NCI-H2196 treated with DMSO at 0.1 percent for 48 hours (cell line): ENCODE measurements around the gene THRAP3.

Experiments used
- DNase-seq: peaks from one replicate; lab custom pipeline; 2025; ENCODE audit not compliant: unreplicated experiment; lab: John Stamatoyannopoulos, UW

Gene THRAP3

DNA sequence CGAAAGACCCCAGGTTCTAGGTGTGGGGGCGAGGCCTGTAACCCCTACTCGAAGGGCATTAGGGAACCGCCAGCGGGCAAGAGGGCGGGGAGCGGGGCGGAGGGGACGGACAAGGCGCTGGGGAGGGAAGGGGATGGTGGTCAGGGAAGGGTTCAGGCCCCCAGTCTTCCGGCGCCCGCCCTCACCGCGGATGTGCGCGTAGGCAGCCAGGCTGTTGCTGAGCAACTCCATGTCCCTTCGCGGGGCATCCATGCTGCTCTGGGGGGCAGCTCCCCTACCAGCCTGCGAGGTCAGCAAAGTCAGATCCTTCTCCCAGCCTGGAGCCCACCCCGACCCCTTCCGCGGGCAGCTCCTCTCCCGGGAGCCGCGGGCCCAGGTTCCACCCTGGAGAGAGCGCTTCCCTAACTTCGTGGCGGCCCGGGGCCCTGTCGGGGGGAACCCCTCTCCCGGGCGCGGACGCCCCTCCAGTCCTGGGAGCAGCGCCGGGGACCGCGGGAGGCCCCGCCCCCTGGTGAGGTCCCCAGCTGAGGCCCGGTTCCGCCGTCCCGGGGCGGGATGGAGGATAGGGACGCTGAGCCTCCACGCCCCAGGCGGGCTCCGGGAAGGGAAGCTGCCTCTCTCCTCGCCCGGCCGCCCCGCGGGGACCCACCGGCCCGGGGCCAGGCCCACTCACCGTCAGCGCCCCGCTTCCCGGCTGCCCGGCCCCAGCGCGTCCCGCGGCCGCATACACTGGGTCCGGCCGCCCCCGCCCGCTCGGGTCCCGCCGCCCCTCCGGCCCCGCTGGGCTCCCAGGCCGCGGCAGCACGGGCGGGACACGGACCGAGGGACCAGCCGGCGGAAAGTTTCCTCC lies 98.8 kb downstream of the THRAP3 start:
- no peak for DNase-seq

DNA sequence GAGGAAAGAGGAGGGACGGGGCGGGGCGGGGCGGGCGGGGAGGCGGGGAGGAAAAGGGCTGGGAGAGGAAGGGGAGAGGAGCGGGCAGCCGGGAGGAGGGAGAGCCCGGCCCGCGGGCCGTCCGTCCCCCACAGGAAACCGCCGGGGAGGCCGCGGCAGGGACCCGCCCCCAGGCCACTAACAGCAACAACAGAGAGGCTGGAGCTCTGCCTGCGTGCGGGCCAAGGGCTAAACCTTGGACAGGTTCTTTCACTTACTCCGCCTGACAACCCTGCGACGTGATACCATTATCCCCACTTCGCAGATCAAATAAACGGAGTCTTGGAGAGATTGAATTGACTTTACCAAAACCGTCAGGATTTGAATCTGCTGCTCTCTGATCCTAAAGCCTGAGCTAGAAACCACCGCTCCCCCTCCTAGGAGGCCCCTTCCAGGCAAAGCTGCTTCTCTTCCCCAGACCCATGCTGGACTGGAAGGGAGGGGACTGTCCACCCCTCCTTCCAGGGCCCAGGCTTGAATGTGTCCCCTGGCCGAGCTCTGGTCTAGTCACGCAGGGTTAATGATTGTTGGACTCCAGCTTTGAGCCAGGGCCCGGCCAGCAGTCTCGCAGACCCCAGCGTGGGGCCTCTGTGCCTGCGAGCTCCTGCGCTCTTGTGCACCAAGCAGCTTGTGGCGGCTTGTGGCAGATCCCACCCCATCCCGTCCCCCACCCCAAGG lies 99.6 kb downstream of the THRAP3 start, which contains the start of gene EVA1B:
Gene EVA1B (minus strand): TSS at position 10 of the 717 bp plus-strand sequence. CDS start 608 bp downstream, outside the sequence.
- DNase-seq: no peak

DNA sequence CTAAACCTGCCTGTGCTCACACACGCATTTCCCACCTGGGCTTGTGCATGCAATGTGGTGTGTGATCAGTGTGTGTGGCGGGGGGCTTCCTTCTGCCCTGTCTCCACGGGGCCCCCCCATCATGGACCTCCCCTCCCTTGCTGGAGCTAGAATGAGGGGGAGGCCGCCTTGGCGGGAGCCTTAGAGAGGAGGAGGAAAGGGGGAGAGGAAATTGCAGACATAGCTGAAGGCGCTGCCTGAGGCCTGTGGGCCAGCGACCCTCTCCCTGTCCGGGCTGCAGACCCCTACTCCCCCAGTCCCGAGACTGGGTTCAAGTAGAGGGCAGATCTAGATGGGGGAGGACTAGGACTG lies 100.1 kb downstream of the THRAP3 start:
- DNase-seq: no peak

DNA sequence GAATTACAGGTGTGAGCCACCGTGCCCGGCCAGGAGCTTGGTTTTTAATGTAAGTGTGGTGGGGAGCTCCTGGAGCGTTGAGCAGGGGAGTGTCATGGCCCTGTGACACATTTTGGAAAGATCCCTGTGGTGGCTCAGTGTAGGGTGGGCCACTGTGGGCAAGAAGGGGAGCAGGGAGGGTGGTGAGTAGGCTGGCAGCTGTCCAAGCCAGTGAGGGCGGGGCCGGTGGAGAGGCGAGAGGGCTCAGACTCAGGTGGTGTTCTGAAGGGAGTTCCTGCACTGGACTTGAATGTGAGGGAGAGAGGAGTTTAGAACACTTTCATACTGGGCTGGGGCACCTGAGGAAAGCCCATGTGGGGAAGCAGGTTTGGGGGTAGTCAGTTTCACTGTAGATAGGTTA lies 102.3 kb downstream of the THRAP3 start:
- DNase-seq: no peak

DNA sequence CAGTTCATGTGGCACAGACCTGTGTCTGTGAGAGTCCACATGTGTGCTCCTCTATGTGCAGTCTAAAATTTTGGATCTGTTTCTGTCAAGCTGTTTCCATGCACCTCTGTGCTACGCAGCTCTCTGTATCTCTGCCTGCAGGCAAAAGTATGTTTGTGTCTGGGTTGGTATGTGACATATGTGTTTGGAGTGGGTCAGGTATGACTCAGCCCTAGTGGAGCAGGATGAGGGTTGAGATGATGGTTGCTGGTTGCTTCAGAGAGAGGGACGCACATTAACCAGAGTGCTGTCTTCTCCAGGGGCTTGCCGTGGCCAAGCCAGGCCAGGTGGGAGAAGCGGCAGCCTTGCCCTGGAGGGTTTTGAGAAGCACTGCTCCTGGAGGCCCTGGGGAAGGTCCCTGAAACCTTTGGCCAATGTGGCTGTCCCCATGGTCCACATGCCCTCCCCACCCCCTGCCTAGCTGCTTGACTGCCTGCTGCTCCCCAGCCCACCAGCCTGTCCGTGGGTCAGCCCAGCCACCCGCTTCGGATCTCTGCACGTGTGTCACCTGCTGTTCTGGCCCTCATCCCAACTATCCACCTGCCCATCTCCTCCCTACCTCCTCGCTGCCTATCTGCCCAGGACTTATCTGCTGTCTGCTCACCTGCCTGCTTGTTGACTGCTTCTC lies 103.3 kb downstream of the THRAP3 start:
- DNase-seq: no peak

DNA sequence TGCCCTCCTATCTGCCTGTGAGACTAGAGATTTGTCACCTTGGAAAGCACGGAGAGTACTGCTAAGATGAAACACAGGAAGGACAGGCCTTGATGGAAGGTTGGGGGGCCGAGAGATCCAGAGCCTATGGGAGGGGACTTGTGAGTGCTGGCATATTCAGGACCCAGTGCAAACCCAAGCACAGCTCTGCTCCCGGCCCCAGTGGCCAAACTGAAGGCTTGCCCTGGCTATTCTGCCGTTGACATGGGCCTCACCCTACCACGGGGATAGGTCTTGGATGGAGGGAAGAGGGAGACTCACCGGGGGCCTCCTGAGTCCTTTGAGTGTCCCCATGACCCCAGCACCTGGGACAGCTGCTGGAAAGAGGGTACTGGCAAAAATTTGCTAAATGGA lies 103.8 kb downstream of the THRAP3 start:
- DNase-seq: no peak

DNA sequence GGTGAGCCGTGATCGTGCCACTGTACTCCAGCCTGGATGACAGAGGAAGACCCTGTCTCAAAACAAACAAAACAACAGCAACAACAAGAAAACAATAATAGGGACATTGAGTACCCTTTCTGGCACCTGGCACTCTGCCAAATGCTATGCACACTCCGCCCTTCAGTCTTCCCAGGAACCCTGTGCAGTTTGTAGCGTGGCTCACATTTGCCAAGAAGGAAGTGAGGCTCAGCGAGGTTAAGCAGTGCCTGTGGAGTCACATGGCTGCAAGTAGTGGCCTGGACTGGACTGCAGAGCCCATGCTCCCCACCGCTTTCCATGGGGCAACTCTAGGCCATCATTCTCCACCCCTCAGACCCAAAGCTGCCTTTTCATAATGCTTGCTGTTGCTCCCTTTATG lies 104.5 kb downstream of the THRAP3 start:
- no peak for DNase-seq

DNA sequence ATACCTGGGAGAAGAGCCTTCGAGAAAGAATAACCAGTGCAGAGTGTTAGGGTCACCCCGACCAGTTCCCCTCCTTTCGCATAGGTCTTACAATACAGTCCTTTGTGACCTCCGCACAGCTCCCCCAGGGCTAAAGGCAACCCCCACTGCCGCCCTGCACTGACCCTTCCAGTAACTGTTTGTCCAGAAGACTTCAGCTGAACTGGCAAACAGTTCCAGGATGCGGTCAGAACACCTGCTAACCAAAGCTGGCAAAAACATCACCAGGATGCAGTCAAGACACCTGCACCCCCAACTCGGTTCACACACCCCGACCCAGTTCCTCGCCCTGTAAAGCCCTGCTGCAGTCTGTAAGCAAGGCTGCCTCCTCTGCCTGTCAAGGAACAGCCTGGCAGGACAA lies 105.6 kb downstream of the THRAP3 start:
- no peak for DNase-seq

DNA sequence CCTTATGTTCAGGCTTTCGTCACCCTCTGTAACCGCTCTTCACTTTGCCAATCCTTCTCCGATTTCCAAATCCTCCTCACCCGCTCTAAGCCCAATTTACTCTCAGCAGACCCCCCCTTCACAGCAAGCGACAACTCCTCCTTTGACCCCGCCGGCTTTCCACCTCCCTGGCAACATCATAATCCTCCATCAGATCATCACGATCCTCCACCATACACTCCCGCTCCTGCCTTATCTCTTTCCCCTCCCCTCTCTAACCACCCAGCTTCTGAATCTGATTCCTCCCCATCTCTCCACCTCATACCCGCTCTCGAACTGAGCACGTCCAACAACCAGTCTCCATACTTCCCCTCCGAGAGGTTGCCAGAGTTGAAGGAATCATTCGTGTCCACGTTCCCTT lies 106.7 kb downstream of the THRAP3 start:
- no peak for DNase-seq

DNA sequence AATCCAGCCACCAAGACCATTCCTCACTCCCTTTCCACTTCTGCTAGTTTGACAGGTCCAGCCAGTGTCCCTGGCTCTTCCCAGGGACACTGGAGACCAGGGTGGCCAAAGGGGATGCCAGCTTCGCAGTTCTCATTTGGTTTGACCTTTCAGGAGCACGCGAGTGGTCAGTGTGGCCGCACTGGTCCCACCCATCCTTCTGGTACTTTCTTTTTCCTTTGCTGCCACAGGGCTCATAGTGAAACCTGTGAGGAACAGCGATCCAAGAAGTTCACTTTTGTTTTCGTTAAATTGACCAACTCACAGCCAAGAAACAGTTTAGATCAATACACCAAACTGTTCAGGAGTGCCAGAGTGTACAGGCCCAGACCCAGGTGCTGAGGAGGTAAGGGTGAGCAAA lies 113.6 kb downstream of the THRAP3 start:
- no peak for DNase-seq

DNA sequence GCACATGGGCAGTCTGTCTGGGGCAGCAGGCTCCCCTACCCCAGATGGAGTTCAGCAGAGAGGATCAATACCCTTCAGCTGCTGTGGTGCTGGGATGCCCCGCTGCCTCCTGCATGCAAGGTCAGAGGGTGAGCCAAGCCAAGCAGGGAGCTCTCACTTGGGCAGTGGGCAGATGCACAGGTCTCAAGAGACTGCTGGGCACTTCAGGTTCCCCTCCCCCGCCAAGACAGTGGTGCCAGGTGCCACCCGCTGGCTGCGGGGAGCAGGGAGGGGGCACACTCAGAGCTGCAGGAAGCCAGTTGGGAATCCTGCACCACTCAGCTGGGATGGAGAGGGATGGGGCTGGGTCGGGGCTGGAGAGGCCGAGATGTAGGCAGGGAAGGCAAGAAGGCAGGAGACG lies 115.0 kb downstream of the THRAP3 start:
- DNase-seq: no peak

DNA sequence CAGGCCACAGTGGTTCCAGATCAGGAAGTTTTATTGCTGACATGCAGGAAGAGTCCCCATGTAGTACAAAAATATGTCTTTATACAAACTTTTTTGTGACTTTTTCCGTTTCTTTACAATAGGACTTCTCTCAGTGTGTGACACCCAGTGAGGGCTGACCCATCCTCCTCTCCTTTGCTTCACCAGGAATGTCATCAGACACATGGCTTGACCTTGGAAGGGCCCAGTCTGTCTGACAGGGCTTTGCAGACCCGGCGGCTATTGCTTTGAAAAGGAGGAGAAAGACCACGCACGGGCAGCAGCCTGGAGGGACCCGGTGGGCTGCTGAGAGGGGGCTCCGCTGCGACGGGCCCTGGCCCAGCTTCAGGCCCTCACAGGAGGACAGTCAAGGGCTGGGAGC lies 115.4 kb downstream of the THRAP3 start:
- no peak for DNase-seq

DNA sequence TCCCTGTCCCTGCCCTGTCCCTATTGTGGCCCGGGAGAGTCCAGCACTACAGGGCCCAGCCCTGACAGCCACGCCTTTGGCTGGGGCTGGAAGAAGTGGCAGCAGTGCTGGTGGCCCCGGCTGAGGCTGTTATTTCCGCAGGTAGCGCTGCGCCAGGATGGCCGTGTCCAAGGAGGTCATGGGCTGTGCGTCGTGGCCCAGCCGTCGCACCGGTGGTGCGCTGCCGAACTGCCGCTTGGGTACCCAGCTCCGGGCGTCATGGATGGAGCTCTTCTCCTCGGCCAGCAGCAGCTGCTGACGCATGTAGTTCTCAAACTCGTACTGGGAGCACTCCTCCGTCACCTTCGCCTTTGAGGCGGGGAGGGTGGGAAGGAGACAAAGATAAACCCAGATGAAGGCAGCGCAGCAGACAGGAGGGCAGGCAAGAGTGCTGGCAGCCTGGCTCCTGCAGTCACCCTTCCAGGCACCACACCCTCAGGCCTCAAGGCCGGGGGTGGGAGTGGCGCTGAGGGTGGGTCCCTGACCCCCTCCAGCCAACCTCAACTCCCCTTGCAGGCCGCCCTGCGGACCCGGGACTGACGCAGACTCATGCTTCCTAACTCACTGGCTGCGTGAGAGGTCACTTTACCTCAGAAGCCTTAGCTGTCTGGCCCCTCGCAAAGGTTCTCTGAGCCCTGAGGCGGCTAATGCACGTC lies 117.5 kb downstream of the THRAP3 start:
- no peak for DNase-seq

DNA sequence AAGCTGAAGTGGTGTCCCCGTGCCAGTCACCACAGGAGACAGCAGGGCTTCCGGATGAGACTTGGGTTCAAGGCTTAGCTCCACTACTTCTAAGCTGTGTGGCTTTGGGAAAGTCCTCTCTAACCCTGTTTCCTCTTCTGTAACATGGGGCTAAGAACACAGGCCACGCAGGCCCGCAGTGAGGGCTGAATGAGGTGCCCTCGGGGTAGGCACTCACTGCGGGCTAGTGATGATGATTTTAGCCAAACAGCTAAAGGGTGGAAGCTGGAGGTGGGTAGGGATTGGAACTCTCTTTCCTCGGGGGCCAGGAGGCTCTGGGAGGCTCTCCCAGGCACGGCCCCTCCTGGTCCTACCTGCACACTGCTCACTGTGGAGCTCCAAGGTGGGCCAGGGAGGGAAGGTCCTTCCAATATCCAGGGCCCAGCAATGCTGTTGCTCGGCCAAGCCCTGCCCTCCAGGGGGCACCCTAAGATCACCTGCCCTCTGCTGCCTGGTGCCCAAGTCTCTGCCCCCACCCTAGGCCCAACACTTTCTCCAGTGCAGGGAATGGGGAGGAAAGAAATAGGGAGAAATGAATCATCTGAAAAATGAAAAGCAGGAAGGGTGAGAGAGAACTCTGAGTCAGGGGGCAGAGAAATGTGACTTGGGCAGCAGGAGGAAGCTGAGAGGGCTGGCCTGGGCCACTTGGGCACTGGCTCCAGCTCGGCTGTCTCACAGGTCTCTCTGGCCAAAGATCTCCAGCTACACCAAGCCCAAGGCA lies 118.4 kb downstream of the THRAP3 start:
- peak; percentile 17 for DNase-seq

DNA sequence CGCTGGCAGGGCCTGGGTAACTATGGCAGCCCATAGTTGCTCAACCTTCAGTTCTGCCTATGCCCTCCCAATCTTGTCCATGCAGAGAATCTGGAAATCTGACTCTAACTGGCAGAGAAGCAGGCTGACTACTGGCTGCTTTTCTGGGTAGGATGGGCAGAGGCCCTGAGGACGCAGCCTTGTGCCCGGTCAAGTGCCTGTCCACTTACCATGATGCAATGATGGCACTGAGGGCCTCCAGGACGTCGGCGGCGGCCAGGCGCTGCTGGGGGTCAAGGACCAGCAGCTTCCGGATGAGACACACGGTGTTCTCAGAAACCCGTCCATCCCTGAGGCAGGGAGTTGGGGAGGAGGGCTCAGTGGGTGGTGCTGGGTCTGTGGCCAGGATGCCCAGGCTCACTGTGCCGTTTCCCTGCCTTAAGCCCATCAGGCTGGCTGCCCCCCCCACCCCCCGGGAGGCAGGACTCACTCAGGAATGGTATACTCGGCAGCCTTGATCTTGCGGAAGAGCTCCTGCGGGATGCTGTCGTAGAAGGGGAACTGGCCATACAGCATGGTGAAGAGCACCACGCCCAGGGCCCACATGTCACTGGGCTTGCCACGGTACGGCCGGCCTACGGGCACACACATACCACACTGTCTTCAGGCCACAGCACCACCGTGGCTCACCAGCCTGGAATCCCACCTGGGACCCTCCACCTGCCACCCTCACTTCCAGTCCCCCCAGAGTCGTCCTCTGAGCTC lies 119.6 kb downstream of the THRAP3 start:
- DNase-seq: no peak

DNA sequence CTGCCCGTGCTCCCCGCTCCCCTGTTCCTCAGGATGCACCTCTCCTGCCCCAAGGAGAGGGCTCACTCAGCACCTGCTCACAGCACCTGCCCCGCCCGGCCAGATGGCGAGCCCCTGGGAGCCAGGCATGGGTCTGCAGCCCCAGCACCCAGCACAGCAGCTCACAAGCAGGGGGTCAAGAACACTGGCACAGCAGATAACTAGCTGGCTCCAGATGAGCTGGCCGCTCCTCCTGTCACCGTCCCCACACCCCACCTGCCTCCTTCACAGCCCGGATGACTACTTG lies 120.1 kb downstream of the THRAP3 start:
- no peak for DNase-seq

DNA sequence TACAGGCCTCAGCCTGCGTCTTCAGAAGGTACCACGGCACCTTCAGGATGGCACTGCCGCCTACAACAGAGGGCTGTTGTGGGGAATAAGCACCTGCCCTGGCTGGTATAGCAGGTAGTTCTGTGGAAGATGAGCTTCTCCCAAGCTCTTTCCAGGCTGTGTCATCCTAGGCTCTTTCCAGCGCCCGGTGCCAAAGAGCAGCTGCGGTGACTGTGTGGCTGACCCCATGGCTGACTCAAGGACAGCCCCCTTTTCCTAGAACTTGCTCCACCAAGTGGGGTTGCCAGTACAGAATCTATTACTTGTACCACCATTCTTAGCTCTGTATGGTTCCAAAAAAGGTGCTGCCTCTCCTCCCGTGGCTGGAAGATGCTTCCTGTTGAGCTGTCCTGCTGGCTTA lies 121.1 kb downstream of the THRAP3 start:
- DNase-seq: no peak

DNA sequence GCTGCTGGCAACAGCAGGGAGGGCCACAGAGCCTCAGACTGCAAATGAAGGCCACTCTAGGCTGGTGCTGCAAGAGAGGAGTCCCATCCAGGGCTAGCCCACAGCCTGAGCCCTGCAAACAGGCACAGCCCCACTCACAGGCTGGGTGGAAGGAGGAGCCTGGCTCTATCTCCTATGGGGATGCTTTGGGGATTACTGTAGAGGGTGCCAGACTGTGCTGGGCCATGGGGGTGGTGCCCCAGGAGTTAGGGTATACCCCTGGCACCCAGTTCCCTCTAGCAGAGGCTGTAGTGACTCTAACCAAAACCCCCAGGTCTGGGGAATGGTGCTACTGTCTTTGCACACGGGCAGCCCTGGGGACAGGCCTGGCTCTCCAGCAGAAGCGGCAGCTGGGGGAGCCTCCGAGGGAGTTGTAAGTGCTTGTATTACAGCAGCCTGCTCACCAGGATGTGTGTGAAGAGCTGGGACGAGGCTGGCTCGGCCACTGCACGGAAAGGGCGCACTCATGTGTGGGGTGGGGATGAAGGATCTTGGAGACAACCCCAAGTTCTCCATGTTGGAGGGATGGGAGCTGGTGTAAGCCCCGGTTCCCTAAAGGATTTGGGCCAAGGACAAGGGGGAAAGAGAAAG lies 122.6 kb downstream of the THRAP3 start:
- no peak for DNase-seq

DNA sequence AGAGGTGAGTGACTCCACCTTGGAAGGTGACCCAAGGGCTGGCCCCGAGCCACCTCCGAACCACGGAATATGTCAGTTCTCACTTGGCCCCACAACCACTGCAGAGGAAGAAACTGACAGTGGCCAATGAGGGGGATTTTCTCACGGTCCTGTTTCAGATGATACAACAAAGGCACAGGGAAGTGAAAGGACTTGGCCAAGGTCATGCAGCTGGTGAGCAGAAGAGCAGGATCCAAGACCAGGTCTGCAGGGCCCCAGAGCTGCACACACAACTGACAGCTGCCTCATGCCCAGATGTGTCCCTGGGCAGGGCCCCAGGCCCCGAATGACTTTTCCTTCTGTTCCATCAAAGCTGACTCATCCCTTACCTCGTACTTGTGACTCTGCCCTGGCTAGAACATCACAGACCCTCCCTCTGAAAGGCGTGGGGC lies 125.0 kb downstream of the THRAP3 start:
- DNase-seq: no peak

DNA sequence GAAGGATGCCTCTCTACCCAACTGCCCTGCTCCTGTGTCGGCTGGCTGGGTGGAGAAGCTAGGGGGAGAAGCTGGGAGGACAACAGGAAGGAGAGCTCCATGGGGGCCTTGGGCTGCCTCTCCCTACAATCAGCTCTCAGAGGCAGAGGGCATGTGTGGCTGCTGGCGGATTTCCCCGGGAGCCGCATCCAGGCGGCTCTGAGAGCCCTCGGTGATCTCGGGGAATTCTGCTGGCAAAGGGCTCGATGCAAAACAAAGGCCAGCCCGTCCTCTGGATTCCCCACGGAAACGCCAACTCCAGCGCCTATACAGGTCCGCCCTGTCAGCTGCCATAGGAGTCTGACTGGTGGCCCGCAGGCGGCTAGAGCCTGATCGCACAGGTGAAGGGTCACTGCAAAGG lies 125.6 kb downstream of the THRAP3 start:
- DNase-seq: no peak
